Measurements from ENCODE around the gene EGFLAM.

DNA sequence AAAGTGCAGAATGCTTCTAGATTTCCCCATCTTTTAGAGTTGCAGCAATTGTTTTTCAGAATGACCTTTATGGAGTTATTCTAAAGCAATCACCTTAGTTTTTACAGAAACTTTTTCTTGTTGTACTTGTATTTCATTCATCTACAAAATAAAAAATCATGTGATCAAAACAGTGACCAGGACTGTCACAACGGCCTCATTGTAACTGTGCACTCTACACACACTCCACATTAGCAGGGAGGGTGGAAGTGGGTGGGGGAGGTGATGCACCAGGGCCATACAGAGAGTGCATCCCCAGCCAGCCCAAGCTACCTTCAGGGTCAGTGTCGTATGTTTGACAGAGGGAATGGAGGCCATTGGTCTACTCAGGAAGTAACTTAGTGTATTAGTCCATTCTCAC is 26.9 kb downstream of the EGFLAM start:
- TF ChIP-seq POLR2AphosphoS5 (IDR thresholded peaks at IDR 0.05) = no peak
- TF ChIP-seq, protein P1, sequence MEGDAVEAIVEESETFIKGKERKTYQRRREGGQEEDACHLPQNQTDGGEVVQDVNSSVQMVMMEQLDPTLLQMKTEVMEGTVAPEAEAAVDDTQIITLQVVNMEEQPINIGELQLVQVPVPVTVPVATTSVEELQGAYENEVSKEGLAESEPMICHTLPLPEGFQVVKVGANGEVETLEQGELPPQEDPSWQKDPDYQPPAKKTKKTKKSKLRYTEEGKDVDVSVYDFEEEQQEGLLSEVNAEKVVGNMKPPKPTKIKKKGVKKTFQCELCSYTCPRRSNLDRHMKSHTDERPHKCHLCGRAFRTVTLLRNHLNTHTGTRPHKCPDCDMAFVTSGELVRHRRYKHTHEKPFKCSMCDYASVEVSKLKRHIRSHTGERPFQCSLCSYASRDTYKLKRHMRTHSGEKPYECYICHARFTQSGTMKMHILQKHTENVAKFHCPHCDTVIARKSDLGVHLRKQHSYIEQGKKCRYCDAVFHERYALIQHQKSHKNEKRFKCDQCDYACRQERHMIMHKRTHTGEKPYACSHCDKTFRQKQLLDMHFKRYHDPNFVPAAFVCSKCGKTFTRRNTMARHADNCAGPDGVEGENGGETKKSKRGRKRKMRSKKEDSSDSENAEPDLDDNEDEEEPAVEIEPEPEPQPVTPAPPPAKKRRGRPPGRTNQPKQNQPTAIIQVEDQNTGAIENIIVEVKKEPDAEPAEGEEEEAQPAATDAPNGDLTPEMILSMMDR (IDR thresholded peaks at IDR 0.05) = no peak

Data from esophagus muscularis mucosa (tissue), 3 donors.